ENCODE data around the gene GOLIM4. TPM values are rescaled to one million over a fixed set of nuclear protein-coding genes. Genes with fewer than 3 reads are reported as not detected.

Gene GOLIM4
- total and polyA plus RNA-seq, 4 donors = 20.5 to 48.8 (median 32.9) TPM

GRCh38 chr3:168036619-168037018 is 59.1 kb downstream of the GOLIM4 start:
- H3K27ac ChIP-seq (ENCODE audit: low read depth in 1 of 2, low read length in 2 of 2) = no peak overlapping the region
- intact Hi-C loops (cut with DNase I) = no loop called here
- H3K27me3 ChIP-seq (ENCODE audit: control insufficient read depth in 1 of 2, insufficient read depth in 2 of 2, low read length in 1 of 2) = no peaks in the 10 kb centered on the region
- no peak for DNase-seq
- no peaks in the 10 kb centered on the region for H3K4me1 ChIP-seq (ENCODE audit: control insufficient read depth in 1 of 2, insufficient read depth in 2 of 2, low read length in 2 of 2)
- H3K9me3 ChIP-seq (ENCODE audit: control insufficient read depth, low read length) = no peaks in the 10 kb centered on the region
- no peaks in the 10 kb centered on the region for H3K36me3 ChIP-seq (ENCODE audit: control insufficient read depth in 1 of 2, insufficient read depth in 2 of 2, low read length in 1 of 2)
- WGBS, 2 donors = 91 to 93% methylated on average over 4 of the region's 4 CpGs
- no peak overlapping the region for H3K4me3 ChIP-seq (ENCODE audit: low read length in 2 of 2)
- ATAC-seq (ENCODE audit: low FRiP score) = no peak

DNA sequence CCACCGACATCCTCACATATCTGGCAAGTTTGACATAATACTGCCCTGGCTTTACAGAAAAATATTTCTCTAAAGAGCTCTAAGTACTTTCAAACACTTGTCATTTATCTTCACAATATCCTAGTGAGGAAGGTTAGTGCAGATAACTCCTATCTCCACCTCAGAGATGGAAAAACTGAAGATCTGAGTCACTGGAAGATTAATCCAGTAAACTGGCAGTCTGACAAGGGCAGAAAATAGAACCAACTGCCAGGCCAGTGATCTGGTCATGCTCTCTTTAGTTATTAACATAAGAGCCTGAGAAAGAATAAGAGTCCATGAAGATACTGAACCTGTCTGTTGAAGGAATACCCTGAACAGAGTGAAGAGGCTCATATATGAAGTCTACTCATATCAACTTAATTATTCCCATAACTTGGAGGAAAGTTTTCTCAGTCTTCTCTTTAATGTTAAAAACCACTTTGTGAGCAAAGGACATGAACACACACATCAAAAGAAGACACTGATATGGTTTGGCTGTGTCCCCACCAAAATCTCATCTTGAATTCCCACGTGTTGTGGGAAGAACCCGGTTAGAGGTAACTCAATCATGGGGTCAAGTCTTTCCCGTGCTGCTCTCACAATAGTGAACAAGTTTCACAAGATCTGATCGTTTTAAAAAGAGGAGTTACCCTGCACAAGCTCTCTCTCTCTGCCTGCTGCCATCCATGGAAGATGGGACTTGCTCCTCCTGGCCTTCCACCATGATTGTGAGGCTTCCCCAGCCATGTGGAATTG is 61.4 kb downstream of the GOLIM4 start:
- Histone ChIP-seq H3K4me1 (ENCODE audit: control insufficient read depth in 1 of 2, insufficient read depth in 2 of 2, low read length in 2 of 2) (no peaks in the 10 kb centered on the region), H3K27ac (ENCODE audit: low read depth in 1 of 2, low read length in 2 of 2) (no peak overlapping the region), H3K4me3 (ENCODE audit: low read length in 2 of 2) (no peak overlapping the region), H3K27me3 (ENCODE audit: control insufficient read depth in 1 of 2, insufficient read depth in 2 of 2, low read length in 1 of 2) (no peaks in the 10 kb centered on the region), H3K36me3 (ENCODE audit: control insufficient read depth in 1 of 2, insufficient read depth in 2 of 2, low read length in 1 of 2) (peaks cover 3 to 4% of the 10 kb centered on the region in 2 donors), H3K9me3 (ENCODE audit: control insufficient read depth, low read length) (no peaks in the 10 kb centered on the region)
- DNase-seq (no peak), ATAC-seq (ENCODE audit: low FRiP score) (peak; percentile 11)
- 72 to 77% methylated on average over 5 of the region's 5 CpGs for WGBS, 2 donors
- intact Hi-C loops (cut with DNase I) = no loop called here

- H3K4me3 ChIP-seq (ENCODE audit: low read length in 2 of 2) = no peak overlapping the region
- intact Hi-C loops (cut with DNase I) = no loop called here
- no peaks in the 10 kb centered on the region for H3K9me3 ChIP-seq (ENCODE audit: control insufficient read depth, low read length)
- H3K27me3 ChIP-seq (ENCODE audit: control insufficient read depth in 1 of 2, insufficient read depth in 2 of 2, low read length in 1 of 2) = no peaks in the 10 kb centered on the region
- ATAC-seq (ENCODE audit: low FRiP score) = no peak
- WGBS, 2 donors = 84% methylated on average over 4 of the region's 4 CpGs
- no peak overlapping the region for H3K27ac ChIP-seq (ENCODE audit: low read depth in 1 of 2, low read length in 2 of 2)
- peaks cover 6 to 8% of the 10 kb centered on the region in 2 donors for H3K36me3 ChIP-seq (ENCODE audit: control insufficient read depth in 1 of 2, insufficient read depth in 2 of 2, low read length in 1 of 2)
- H3K4me1 ChIP-seq (ENCODE audit: control insufficient read depth in 1 of 2, insufficient read depth in 2 of 2, low read length in 2 of 2) = no peaks in the 10 kb centered on the region
- no peak for DNase-seq
Observed at GRCh38 chr3:168030577-168030976, 65.1 kb downstream of the GOLIM4 start.

DNA sequence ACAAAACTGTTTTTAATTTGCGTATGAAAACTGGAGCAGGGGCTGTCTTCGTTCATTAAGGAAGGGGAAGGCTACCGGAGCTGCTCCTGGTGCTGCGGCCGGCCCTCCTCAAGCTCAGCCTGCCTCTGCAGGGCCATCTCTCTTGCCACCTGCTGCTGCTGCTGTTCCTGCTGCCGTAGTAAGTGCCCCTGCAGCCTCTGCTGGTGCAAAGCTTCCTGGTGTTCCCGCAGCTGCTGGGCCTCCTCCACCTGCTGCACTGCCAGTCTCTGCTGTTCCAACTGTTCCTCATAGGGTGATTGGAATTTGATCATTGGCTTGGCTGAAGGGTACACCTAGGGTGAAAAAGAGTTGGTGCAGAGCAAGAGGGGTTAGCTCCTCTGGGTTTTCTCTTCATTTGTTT is 66.0 kb downstream of the GOLIM4 start:
- 87 to 92% methylated on average over 7 of the region's 7 CpGs for WGBS, 2 donors
- Histone ChIP-seq H3K27me3 (ENCODE audit: control insufficient read depth in 1 of 2, insufficient read depth in 2 of 2, low read length in 1 of 2) (no peaks in the 10 kb centered on the region), H3K36me3 (ENCODE audit: control insufficient read depth in 1 of 2, insufficient read depth in 2 of 2, low read length in 1 of 2) (peaks cover 6 to 8% of the 10 kb centered on the region in 2 donors), H3K27ac (ENCODE audit: low read depth in 1 of 2, low read length in 2 of 2) (no peak overlapping the region), H3K4me3 (ENCODE audit: low read length in 2 of 2) (no peak overlapping the region), H3K4me1 (ENCODE audit: control insufficient read depth in 1 of 2, insufficient read depth in 2 of 2, low read length in 2 of 2) (peaks cover 0 to 3% of the 10 kb centered on the region in 2 donors), H3K9me3 (ENCODE audit: control insufficient read depth, low read length) (no peaks in the 10 kb centered on the region)
- ATAC-seq (ENCODE audit: low FRiP score) (no peak), DNase-seq (no peak)
- intact Hi-C loops (cut with DNase I) = no loop called here

GRCh38 chr3:168028086-168028485 is 67.6 kb downstream of the GOLIM4 start:
- Histone ChIP-seq H3K27me3 (ENCODE audit: control insufficient read depth in 1 of 2, insufficient read depth in 2 of 2, low read length in 1 of 2) (no peaks in the 10 kb centered on the region), H3K36me3 (ENCODE audit: control insufficient read depth in 1 of 2, insufficient read depth in 2 of 2, low read length in 1 of 2) (peaks cover 8 to 12% of the 10 kb centered on the region in 2 donors), H3K27ac (ENCODE audit: low read depth in 1 of 2, low read length in 2 of 2) (no peak overlapping the region), H3K4me3 (ENCODE audit: low read length in 2 of 2) (no peak overlapping the region), H3K9me3 (ENCODE audit: control insufficient read depth, low read length) (no peaks in the 10 kb centered on the region), H3K4me1 (ENCODE audit: control insufficient read depth in 1 of 2, insufficient read depth in 2 of 2, low read length in 2 of 2) (peaks cover 0 to 5% of the 10 kb centered on the region in 2 donors)
- intact Hi-C loops (cut with DNase I) = no loop called here
- DNase-seq (no peak), ATAC-seq (ENCODE audit: low FRiP score) (no peak)
- 95 to 98% methylated on average over 1 of the region's 1 CpG for WGBS, 2 donors

DNA sequence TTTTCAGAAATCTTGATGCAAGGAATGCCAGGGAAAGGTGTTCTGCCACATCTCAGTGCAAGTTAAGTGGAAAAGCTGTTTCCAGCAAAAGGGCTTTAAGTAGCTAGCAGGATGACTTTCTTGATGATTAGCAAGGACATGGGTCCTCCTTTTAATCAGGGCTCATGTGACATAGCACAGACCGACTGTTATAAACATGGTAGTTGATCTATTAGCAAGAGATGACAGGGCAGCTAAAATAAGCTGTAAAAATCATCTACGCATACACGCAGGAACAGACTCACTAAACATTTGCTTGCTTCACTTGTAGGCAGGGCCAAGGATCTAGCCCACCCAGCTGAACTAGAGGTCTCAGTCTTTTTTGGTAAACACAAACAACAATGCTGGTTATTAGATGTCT is 69.0 kb downstream of the GOLIM4 start:
- no peaks in the 10 kb centered on the region for H3K27me3 ChIP-seq (ENCODE audit: control insufficient read depth in 1 of 2, insufficient read depth in 2 of 2, low read length in 1 of 2)
- no peaks in the 10 kb centered on the region for H3K9me3 ChIP-seq (ENCODE audit: control insufficient read depth, low read length)
- WGBS, 2 donors = 88 to 91% methylated on average over 3 of the region's 3 CpGs
- H3K27ac ChIP-seq (ENCODE audit: low read depth in 1 of 2, low read length in 2 of 2) = no peak overlapping the region
- H3K4me3 ChIP-seq (ENCODE audit: low read length in 2 of 2) = no peak overlapping the region
- H3K4me1 ChIP-seq (ENCODE audit: control insufficient read depth in 1 of 2, insufficient read depth in 2 of 2, low read length in 2 of 2) = peaks cover 0 to 5% of the 10 kb centered on the region in 2 donors
- intact Hi-C loops (cut with DNase I) = no loop called here
- DNase-seq (no peak), ATAC-seq (ENCODE audit: low FRiP score) (no peak)
- H3K36me3 ChIP-seq (ENCODE audit: control insufficient read depth in 1 of 2, insufficient read depth in 2 of 2, low read length in 1 of 2) = peaks cover 15 to 18% of the 10 kb centered on the region in 2 donors

DNA sequence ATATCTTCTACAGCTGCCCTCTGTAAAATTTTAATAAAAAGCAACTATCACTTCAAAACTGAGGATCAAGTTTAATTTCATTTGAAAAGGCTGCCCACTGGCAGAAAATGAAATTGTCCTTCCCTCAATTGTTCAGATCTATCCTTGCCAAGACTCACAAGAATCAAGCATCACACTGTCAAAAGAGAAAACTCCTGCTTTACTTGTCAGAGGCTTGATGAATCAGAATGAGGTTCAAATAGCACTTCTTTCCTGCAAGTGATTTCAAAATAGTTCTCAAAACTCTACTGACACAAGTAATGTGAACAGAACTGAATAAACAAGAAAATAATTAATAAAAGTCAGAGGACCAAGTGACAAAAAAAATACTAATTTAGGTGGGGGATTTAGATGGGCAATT is 70.6 kb downstream of the GOLIM4 start:
- no peaks in the 10 kb centered on the region for H3K27me3 ChIP-seq (ENCODE audit: control insufficient read depth in 1 of 2, insufficient read depth in 2 of 2, low read length in 1 of 2)
- no peak overlapping the region for H3K27ac ChIP-seq (ENCODE audit: low read depth in 1 of 2, low read length in 2 of 2)
- H3K36me3 ChIP-seq (ENCODE audit: control insufficient read depth in 1 of 2, insufficient read depth in 2 of 2, low read length in 1 of 2) = peaks cover 12 to 19% of the 10 kb centered on the region in 2 donors
- H3K4me3 ChIP-seq (ENCODE audit: low read length in 2 of 2) = no peak overlapping the region
- intact Hi-C loops (cut with DNase I) = no loop called here
- no peak for DNase-seq
- no peaks in the 10 kb centered on the region for H3K9me3 ChIP-seq (ENCODE audit: control insufficient read depth, low read length)
- ATAC-seq (ENCODE audit: low FRiP score) = no peak
- H3K4me1 ChIP-seq (ENCODE audit: control insufficient read depth in 1 of 2, insufficient read depth in 2 of 2, low read length in 2 of 2) = peaks cover 0 to 5% of the 10 kb centered on the region in 2 donors

DNA sequence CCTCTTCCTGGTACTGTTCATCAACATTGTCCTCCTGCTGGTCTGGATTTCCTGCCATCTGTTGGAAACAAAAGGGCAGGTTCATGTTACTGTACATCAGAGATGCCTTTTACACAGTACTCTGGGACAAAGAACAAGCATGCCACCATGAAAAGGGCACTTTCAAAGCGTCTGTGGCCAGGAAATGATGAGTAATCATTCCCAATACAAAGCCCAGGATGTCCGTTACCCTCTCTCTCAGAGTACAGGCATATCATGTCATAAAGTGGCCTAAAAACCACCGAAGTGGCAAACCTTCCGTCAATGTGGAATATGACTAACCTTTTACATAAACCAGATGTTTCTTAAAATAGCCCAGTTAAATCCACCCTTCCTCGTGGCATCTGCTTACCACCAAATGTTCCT is 71.2 kb downstream of the GOLIM4 start:
- WGBS, 2 donors = 7 to 14% methylated on average over 5 of the region's 5 CpGs
- no peaks in the 10 kb centered on the region for H3K9me3 ChIP-seq (ENCODE audit: control insufficient read depth, low read length)
- intact Hi-C loops (cut with DNase I) = no loop called here
- no peaks in the 10 kb centered on the region for H3K27me3 ChIP-seq (ENCODE audit: control insufficient read depth in 1 of 2, insufficient read depth in 2 of 2, low read length in 1 of 2)
- no peak overlapping the region for H3K4me3 ChIP-seq (ENCODE audit: low read length in 2 of 2)
- H3K4me1 ChIP-seq (ENCODE audit: control insufficient read depth in 1 of 2, insufficient read depth in 2 of 2, low read length in 2 of 2) = peaks cover 0 to 5% of the 10 kb centered on the region in 2 donors
- no peak for ATAC-seq (ENCODE audit: low FRiP score)
- H3K27ac ChIP-seq (ENCODE audit: low read depth in 1 of 2, low read length in 2 of 2) = no peak overlapping the region
- no peak for DNase-seq
- peaks cover 12 to 15% of the 10 kb centered on the region in 2 donors for H3K36me3 ChIP-seq (ENCODE audit: control insufficient read depth in 1 of 2, insufficient read depth in 2 of 2, low read length in 1 of 2)

DNA sequence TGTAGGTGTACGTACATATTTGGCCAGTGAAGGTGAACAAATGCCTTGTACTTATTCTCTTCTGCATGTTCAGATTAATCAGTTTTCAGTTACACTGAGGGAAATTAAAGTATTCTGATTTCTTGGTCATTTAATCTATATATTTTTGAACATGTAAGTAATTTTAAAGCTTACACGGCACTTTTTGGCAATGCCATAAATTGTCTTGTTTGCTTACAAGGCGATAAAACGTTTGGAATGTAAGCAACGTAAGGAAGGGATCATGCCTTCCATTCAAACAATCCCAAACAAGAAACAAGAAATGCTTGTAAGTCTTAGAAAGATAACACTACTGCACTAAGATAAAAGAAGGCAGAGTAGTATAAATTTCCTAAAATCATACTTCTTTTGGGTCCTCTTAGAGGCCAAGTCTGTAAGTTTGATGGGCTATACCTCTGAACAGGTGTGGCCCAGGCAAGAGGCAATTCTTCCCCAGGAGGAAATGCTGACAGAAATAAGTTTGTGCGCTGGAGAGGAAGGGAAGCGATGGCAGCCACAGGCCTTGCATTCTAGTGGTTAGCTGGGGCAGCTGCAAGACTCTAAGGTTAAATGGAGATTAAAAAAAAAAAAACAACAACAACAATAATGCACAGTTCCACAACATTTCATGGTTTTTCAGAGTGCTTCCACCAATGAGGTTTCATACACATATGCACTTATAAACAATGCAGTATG is 73.8 kb downstream of the GOLIM4 start:
- Histone ChIP-seq H3K4me3 (ENCODE audit: low read length in 2 of 2) (no peak overlapping the region), H3K27me3 (ENCODE audit: control insufficient read depth in 1 of 2, insufficient read depth in 2 of 2, low read length in 1 of 2) (no peaks in the 10 kb centered on the region), H3K27ac (ENCODE audit: low read depth in 1 of 2, low read length in 2 of 2) (no peak overlapping the region), H3K36me3 (ENCODE audit: control insufficient read depth in 1 of 2, insufficient read depth in 2 of 2, low read length in 1 of 2) (peaks cover 12 to 15% of the 10 kb centered on the region in 2 donors), H3K9me3 (ENCODE audit: control insufficient read depth, low read length) (no peaks in the 10 kb centered on the region), H3K4me1 (ENCODE audit: control insufficient read depth in 1 of 2, insufficient read depth in 2 of 2, low read length in 2 of 2) (peaks cover 0 to 5% of the 10 kb centered on the region in 2 donors)
- no peak for DNase-seq
- ATAC-seq (ENCODE audit: low FRiP score) = no peak
- WGBS, 2 donors = 82% methylated on average over 7 of the region's 7 CpGs
- intact Hi-C loops (cut with DNase I) = no loop called here
